Esophagus muscularis mucosa (tissue), 4 donors: ENCODE measurements around the gene TMEM86A. TPM values are rescaled to one million over a fixed set of nuclear protein-coding genes. Genes with fewer than 3 reads are reported as not detected.
A peak's percentile ranks its signal among the peaks of the same experiment; 100 is the strongest.
"Not testable (repeated sequence)": the region's sequence is repeated elsewhere in the genome, so short reads cannot be mapped to it uniquely, and the experiment has no call there.

ENCODE experiments used
- DNase-seq: peaks from one replicate; pipeline ENCODE4 v3.0.0-alpha.2; 2017; ENCODE audit errors: extremely low spot score
- H3K27ac ChIP-seq, 4 donors: fragments of 200-600 bp; sonication (generic); replicated peaks in 1 of 4; 1 replicate in 3 of 4; 2 replicates in 1 of 4; pipeline ENCODE4 v1.5.1; 2016 to 2019; ENCODE audit warnings: mild to moderate bottlenecking in 1 of 4
- H3K27me3 ChIP-seq, 4 donors: fragments of 200-600 bp; sonication (generic); one replicate each; pipeline versions ENCODE4 v1.5.1 to v1.6.0; 2016 to 2019
- H3K36me3 ChIP-seq, 4 donors: fragments of 200-600 bp; sonication (generic); one replicate each; pipeline ENCODE4 v1.5.1; 2016 to 2019
- H3K4me1 ChIP-seq, 4 donors: fragments of 200-600 bp; sonication (generic); one replicate each; pipeline ENCODE4 v1.5.1; 2016 to 2019
- H3K4me3 ChIP-seq, 4 donors: fragments of 200-600 bp; sonication (generic); 1 replicate in 2 of 4; 2 replicates in 2 of 4; pipeline ENCODE4 v1.5.1; 2016 to 2019; ENCODE audit warnings: mild to moderate bottlenecking in 4 of 4, moderate library complexity in 1 of 4
- H3K9me3 ChIP-seq, 4 donors: fragments of 200-600 bp; sonication (generic); 1 replicate in 3 of 4; 2 replicates in 1 of 4; pipeline ENCODE4 v1.5.1; 2016 to 2019
- CTCF ChIP-seq, 3 experiments: fragments of 200-600 bp in 2 of 3; fragments of 450-650 bp in 1 of 3; sonication (generic) in 2 of 3; IDR thresholded peaks; one replicate each; pipeline ENCODE4 v1.5.1; 2017 to 2019; ENCODE audit warnings: antibody characterized with exemption in 3 of 3, mild to moderate bottlenecking in 2 of 3, moderate library complexity in 1 of 3
- EP300 ChIP-seq: sonication (generic); formaldehyde crosslinking; IDR thresholded peaks from one replicate; pipeline ENCODE4 v1.6.1; 2017; ENCODE audit warnings: antibody characterized with exemption
- POLR2A ChIP-seq: fragments of 450-650 bp; IDR thresholded peaks from one replicate; pipeline ENCODE4 v1.6.1; 2017; ENCODE audit warnings: antibody characterized with exemption, moderate library complexity, mild to moderate bottlenecking, low read depth
- POLR2AphosphoS5 ChIP-seq, 2 donors: sonication (generic); formaldehyde crosslinking; IDR thresholded peaks; one replicate each; pipeline ENCODE4 v1.6.1; 2017; ENCODE audit warnings: antibody characterized with exemption in 2 of 2
- WGBS: methylation state at CpG from one replicate; pipeline ENCODE4 v1.1.5; 2018; 5-methylcytosine and 5-hydroxymethylcytosine counted together
- intact Hi-C: fragments of 100-400 bp; cut with DNase I; formaldehyde crosslinking; loops from one replicate; pipeline ENCODE4 v1.15.1; 2023
- total RNA-seq, 4 donors: library from RNA; depleted of rRNA; stranded (reverse); fragments of >200 nt; gene quantifications; one replicate each; pipeline versions ENCODE4 v1.1.0 to v1.2.1, GENCODE V29; 2016

Gene TMEM86A
- 1 to 10 TPM; 2.5 to 5.5 (median 4.2) TPM for total RNA-seq

- peaks cover 17 to 29% (median 23%) of the 10 kb centered on the region in 4 donors for H3K4me1 ChIP-seq
- peaks cover 5 to 19% (median 17%) of the 10 kb centered on the region in 4 donors for H3K36me3 ChIP-seq
- TF ChIP-seq CTCF (IDR thresholded peaks at IDR 0.05) (no peak), EP300 (no peak), POLR2A (peak; percentile 29), POLR2AphosphoS5 (IDR thresholded peaks at IDR 0.05) (peak; percentile 75 to 88)
- H3K9me3 ChIP-seq = no peaks in the 10 kb centered on the region
- DNase-seq = peak; percentile 98
- intact Hi-C loops = loop anchor here (5.0 kb wide), 1 partner anchor 61 kb away; no protein-coding TSS in a partner anchor
- no peaks in the 10 kb centered on the region for H3K27me3 ChIP-seq
- peak within 1 kb of the TSS; percentile 85 to 88 (median 86) for H3K27ac ChIP-seq
- WGBS = 2% methylated on average over 22 of the region's 98 CpGs
- peak within 1 kb of the TSS; percentile 90 to 98 (median 95) for H3K4me3 ChIP-seq
Measured at GRCh38 chr11:18698341-18699268, at the start of gene TMEM86A. TSS of gene TMEM86A (plus strand) at chr11:18698779. CDS start at chr11:18698887, 108 bp downstream.

- no peaks in the 10 kb centered on the region for H3K36me3 ChIP-seq
- 94% methylated on average over 4 of the region's 4 CpGs for WGBS
- no peaks in the 10 kb centered on the region for H3K9me3 ChIP-seq
- DNase-seq = no peak
- no peaks in the 10 kb centered on the region for H3K27me3 ChIP-seq
- no peaks in the 10 kb centered on the region for H3K4me1 ChIP-seq
- intact Hi-C loops = no loop called here
- H3K27ac ChIP-seq = no peak overlapping the region
- H3K4me3 ChIP-seq = no peak overlapping the region
- TF ChIP-seq POLR2A (no peak), POLR2AphosphoS5 (IDR thresholded peaks at IDR 0.05) (no peak)
Measured at GRCh38 chr11:18650353-18650752, 48.2 kb upstream of the TMEM86A start.

GRCh38 chr11:18650859-18651557 is 47.6 kb upstream of the TMEM86A start:
- no peak for DNase-seq
- TF ChIP-seq CTCF (IDR thresholded peaks at IDR 0.05) (peak; percentile 41 to 59 (median 50)), POLR2AphosphoS5 (IDR thresholded peaks at IDR 0.05) (no peak)
- Histone ChIP-seq H3K27ac (no peak overlapping the region), H3K4me3 (no peak overlapping the region), H3K27me3 (no peaks in the 10 kb centered on the region), H3K36me3 (no peaks in the 10 kb centered on the region), H3K4me1 (no peaks in the 10 kb centered on the region), H3K9me3 (no peaks in the 10 kb centered on the region)
- intact Hi-C loops = no loop called here
- 74% methylated on average over 19 of the region's 19 CpGs for WGBS

- no peak for DNase-seq
- 88% methylated on average over 5 of the region's 5 CpGs for WGBS
- Histone ChIP-seq H3K9me3 (peaks cover 0 to 8% (median 0%) of the 10 kb centered on the region in 4 donors), H3K27ac (no peak overlapping the region), H3K27me3 (peaks cover 0 to 6% (median 0%) of the 10 kb centered on the region in 4 donors), H3K36me3 (no peaks in the 10 kb centered on the region), H3K4me1 (no peaks in the 10 kb centered on the region), H3K4me3 (no peak overlapping the region)
- intact Hi-C loops = no loop called here
- TF ChIP-seq POLR2AphosphoS5 (IDR thresholded peaks at IDR 0.05) = no peak
- TF ChIP-seq EP300 = no peak
- TF ChIP-seq POLR2A = no peak
- TF ChIP-seq CTCF (IDR thresholded peaks at IDR 0.05) = no peak
Measured at GRCh38 chr11:18657673-18658072, 40.9 kb upstream of the TMEM86A start.

GRCh38 chr11:18665353-18665872 is 33.2 kb upstream of the TMEM86A start:
- H3K36me3 ChIP-seq, H3K27ac ChIP-seq, H3K9me3 ChIP-seq, H3K4me1 ChIP-seq, H3K27me3 ChIP-seq, DNase-seq, H3K4me3 ChIP-seq, intact Hi-C loops: not testable (repeated sequence)
- WGBS = 83% methylated on average over 10 of the region's 10 CpGs
